Skeletal muscle satellite cell (primary cell): ENCODE data around the gene PRKCB.

ENCODE experiments used
- H3K27me3 ChIP-seq: 2 replicates; pipeline ENCODE4 v1.7.0; 2013; ENCODE audit warnings: low read length; ENCODE audit not compliant: control insufficient read depth, insufficient read depth
- H3K36me3 ChIP-seq: 2 replicates; pipeline ENCODE4 v1.7.0; 2013; ENCODE audit warnings: mild to moderate bottlenecking, control low read depth, low read length; ENCODE audit not compliant: insufficient read depth
- H3K4me1 ChIP-seq: 2 replicates; pipeline ENCODE4 v1.7.0; 2013; ENCODE audit warnings: low read length; ENCODE audit not compliant: control insufficient read depth, insufficient read depth
- H3K4me2 ChIP-seq: 2 replicates; pipeline ENCODE4 v1.7.0; 2013; ENCODE audit warnings: mild to moderate bottlenecking, low read length
- H3K4me3 ChIP-seq: 2 replicates; pipeline ENCODE4 v1.7.0; 2013; ENCODE audit warnings: low read length
- H3K9ac ChIP-seq: 2 replicates; pipeline ENCODE4 v1.7.0; 2013; ENCODE audit warnings: mild to moderate bottlenecking, low read depth, low read length, moderate library complexity
- H3K9me3 ChIP-seq: replicated peaks from 2 replicates; pipeline ENCODE4 v1.7.0; 2013; ENCODE audit warnings: mild to moderate bottlenecking, control low read depth, low read length

Gene PRKCB

DNA sequence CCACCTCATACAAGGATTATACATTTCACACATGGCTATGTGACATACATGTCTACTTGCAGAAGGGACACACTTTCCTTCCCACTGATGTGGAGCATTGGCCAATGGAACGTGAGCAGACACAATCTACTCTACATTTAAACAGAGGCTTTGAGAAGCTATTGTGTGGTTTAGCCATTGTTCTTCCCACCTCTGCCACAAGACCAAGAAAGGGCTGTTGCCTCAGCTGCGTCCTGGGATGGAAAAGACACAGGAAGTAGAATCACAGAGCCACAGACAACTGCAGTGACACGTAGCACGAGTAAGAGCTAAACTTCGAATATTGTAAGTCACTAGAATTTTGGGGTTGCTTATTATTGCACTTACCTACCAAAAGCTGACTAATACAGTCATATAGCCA, 33.3 kb downstream of the PRKCB start:
- Histone ChIP-seq H3K36me3 (no peaks in the 10 kb centered on the region), H3K4me1 (no peaks in the 10 kb centered on the region), H3K9ac (no peak overlapping the region), H3K4me2 (no peak overlapping the region), H3K4me3 (no peak overlapping the region), H3K27me3 (no peaks in the 10 kb centered on the region), H3K9me3 (no peaks in the 10 kb centered on the region)

DNA sequence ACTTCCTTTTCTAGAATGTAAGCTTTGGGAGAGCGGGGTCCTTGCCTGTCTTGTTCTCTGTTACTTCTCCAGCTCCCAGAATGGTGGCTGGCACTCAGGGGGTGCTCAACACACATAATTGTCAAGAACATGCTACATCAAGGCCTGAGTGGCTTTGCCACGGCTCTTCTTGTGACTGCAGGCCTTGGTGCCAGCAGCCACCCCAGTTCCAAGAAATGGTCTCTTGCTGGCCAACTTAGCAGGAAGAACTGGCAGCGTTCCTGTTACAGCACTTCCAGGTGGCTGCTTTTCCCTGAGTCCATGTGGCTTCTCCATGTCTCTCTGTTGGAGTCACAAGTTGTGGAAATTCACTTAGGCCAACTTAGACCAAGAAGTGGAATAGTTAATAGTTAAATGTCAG, 36.1 kb downstream of the PRKCB start:
- no peak overlapping the region for H3K4me2 ChIP-seq
- H3K36me3 ChIP-seq = no peaks in the 10 kb centered on the region
- no peaks in the 10 kb centered on the region for H3K9me3 ChIP-seq
- H3K9ac ChIP-seq = no peak overlapping the region
- no peaks in the 10 kb centered on the region for H3K4me1 ChIP-seq
- no peaks in the 10 kb centered on the region for H3K27me3 ChIP-seq
- H3K4me3 ChIP-seq = no peak overlapping the region

DNA sequence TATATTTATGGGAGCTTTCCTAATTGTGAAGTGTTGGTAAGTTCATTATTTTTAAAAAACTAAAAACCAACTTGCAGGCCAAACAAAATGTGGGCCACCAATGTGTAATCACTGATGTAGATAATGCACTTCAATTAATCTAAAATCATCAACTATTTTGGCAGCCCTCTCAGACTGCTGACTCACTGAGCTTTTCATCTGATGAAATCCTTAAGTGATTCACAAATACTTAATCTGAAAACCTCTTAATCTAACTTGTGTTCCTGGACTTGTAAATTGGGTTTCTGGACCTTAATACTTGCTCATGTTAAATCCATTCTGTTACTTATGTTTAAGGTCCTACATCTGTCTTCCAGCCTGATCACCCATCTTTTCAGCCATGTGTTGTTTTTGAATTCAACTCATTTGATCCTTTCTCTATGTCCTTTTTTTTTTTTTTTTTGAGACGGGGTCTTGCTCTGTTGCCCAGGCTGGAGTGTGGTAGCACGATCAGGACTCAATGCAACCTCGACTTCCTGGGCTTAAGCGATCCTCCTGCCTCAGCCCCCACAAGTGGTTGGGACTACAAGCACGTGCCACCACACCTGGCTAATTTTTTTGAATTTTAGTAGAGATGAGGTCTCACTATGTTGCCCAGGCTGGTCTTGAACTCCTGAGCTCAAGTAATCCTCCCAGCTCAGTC, 39.0 kb downstream of the PRKCB start:
- Histone ChIP-seq H3K4me2 (no peak overlapping the region), H3K9ac (no peak overlapping the region), H3K9me3 (no peaks in the 10 kb centered on the region), H3K4me1 (no peaks in the 10 kb centered on the region), H3K36me3 (no peaks in the 10 kb centered on the region), H3K4me3 (no peak overlapping the region), H3K27me3 (no peaks in the 10 kb centered on the region)

DNA sequence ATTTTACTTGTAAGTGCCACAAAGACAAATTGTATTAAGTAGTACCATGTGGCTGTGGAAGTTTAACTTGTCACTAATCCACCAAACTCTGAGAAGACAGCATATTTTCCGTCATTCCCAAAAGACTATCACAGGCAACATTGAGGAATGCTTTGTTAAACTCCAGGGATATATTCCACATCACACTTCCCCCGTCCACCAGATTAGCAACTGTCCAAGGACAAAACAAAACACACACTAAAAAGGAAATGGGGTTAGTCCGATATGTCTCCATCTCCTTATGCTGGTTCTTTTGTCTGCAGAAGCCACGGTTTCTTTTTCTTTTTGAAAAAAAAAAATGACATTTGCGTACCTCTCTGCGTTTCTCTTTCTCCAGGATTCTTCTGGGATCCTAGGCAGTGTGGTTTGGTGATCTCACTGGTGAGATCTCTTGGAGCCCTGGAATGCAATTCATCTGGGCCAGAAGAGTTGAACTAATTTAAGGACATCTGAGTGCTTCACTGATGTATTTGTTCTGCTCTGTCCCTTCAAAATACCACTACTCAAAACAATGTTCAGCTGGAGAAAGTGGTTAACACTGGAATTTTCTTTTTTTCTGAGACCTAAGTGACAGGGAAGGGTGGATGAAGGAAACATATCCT, 40.6 kb downstream of the PRKCB start:
- Histone ChIP-seq H3K27me3 (no peaks in the 10 kb centered on the region), H3K9me3 (no peaks in the 10 kb centered on the region), H3K4me3 (no peak overlapping the region), H3K36me3 (no peaks in the 10 kb centered on the region), H3K4me2 (no peak overlapping the region), H3K9ac (no peak overlapping the region), H3K4me1 (no peaks in the 10 kb centered on the region)

DNA sequence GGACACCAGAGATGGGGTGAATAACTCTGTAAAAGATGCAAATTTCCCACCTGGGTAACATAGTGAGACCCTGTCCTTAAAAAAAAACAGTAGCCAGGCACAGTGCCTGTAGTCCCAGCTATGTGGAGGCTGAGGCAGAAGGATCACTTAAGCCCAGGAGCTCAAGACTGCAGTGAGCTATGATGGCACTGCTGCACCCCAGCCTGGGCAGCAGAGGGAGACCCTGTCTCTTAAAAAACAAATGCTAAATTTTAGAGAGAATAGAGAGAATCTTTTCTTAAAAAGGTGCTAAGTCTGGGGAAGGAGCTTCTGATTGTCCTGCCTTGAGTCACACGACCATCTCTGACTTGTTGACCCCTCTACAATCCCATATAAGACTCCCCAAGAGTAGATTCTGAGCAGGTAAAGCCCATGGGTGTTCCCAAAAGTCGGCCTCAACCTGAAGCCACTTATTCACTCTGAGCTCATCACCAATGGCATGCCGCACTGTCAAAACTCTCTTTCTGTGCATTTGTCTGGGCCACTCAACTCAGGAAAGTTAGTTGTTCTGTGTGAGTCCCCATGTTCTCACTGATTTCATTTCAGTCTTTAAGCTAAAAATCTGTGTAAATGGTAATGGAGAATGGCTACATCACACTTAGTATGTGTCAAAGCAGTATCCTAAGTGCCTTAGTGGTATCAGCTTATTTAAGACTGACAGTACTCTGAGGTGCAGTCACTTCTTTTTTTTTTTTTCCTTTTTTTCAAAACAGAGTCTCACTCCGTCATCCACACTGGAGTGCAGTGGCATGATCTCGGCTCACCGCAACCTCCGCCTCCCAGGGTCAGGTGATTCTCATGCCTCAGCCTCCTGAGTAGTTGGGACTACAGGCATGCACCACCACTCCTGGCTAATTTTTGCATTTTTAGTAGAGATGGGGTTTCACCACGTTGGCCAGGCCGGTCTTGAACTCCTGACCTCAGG, 41.6 kb downstream of the PRKCB start:
- Histone ChIP-seq H3K27me3 (no peaks in the 10 kb centered on the region), H3K9ac (no peak overlapping the region), H3K36me3 (no peaks in the 10 kb centered on the region), H3K9me3 (no peaks in the 10 kb centered on the region), H3K4me3 (no peak overlapping the region), H3K4me1 (no peaks in the 10 kb centered on the region), H3K4me2 (no peak overlapping the region)

DNA sequence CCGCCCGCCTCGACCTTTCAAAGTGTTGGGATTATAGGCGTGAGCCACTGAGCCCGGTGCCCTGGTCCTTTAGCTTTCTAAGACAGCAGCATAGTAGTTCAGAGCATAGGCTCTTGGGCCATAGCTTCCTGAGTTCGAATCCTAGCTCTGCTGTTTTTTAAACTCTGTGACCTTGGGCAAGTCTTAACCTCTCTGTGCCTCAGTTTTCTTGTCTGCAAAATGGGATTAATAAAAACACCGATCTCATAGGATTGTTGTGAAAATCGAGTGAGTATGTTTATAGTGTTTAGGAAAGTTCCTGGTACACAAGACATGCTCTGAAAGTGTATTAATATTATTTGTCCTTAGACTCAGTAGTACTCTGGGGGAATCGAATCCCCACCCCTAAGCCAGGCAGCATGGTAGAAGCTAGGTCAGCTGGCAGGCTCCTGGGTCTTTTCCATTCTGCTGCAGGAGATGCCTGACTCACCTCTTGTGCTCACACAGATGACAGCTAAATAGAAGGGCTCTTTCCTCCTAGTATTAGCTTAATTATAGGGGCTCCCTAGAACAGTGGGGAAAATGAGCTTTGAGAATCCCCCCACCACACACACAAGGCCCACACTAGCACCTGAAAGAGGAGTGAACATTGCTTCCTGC, 44.1 kb downstream of the PRKCB start:
- H3K4me3 ChIP-seq = no peak overlapping the region
- H3K4me2 ChIP-seq = no peak overlapping the region
- no peaks in the 10 kb centered on the region for H3K4me1 ChIP-seq
- H3K36me3 ChIP-seq = no peaks in the 10 kb centered on the region
- H3K9me3 ChIP-seq = no peaks in the 10 kb centered on the region
- no peaks in the 10 kb centered on the region for H3K27me3 ChIP-seq
- H3K9ac ChIP-seq = no peak overlapping the region

DNA sequence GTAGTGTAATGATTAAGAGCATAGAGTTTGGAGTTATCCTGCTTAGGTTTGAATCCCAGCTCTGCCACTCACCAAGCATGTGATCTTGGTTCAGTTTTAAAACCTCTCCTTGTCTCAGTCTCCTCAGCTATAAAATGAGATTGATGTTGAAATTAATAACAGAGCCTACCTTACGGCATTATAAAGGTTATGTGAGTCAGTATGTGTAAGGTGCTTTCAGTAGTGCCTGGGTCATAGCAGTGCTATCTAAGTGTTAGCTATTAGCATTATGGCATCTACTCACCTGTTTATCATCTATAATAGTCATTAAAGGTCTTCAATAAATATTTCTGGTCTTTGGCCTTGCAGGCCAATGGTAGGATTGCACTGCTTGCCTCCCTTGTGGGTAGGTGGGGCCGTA, 53.4 kb downstream of the PRKCB start:
- H3K9me3 ChIP-seq = no peaks in the 10 kb centered on the region
- no peak overlapping the region for H3K9ac ChIP-seq
- no peaks in the 10 kb centered on the region for H3K27me3 ChIP-seq
- H3K4me3 ChIP-seq = no peak overlapping the region
- no peak overlapping the region for H3K4me2 ChIP-seq
- no peaks in the 10 kb centered on the region for H3K36me3 ChIP-seq
- H3K4me1 ChIP-seq = no peaks in the 10 kb centered on the region

DNA sequence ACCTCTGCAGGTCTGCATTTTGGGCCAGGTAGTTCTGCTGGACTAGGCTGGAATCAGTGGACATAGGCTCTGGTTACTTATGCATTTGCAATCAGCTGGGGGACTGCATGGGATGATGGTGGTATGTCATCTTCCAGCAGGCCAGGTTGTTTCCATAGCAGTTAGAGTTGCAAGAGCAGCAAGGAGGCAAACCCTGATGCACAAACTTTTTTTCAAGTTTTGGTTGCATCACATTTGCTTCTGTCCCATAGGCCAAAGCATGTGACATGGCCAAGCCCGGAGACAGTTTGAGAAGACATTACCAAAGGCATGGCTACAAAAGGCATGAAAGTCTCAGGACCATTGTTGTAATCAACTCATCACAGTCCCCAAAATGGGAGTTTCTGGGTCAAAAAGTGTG, 58.2 kb downstream of the PRKCB start:
- Histone ChIP-seq H3K36me3 (no peaks in the 10 kb centered on the region), H3K27me3 (no peaks in the 10 kb centered on the region), H3K9me3 (no peaks in the 10 kb centered on the region), H3K4me3 (no peak overlapping the region), H3K4me2 (no peak overlapping the region), H3K4me1 (no peaks in the 10 kb centered on the region), H3K9ac (no peak overlapping the region)

DNA sequence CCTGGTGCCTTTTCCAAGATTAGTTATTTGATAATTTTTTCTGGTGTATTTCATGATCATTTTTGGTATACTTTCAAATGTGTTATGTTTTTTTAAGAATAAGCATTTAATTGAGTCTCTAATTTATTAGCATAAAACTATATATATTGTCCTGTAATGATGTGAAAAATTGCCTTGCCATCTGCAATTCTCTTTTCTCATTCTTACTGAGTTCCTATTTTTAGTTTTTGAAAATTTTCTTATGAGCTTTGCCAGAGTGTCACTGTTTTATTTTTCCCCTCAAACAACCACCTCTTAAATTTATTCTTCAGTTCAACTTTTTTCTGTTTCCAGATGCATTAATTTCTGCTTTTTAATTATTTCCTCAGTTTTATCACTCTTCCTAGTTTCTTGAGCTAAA, 59.3 kb downstream of the PRKCB start:
- H3K4me1 ChIP-seq = no peaks in the 10 kb centered on the region

DNA sequence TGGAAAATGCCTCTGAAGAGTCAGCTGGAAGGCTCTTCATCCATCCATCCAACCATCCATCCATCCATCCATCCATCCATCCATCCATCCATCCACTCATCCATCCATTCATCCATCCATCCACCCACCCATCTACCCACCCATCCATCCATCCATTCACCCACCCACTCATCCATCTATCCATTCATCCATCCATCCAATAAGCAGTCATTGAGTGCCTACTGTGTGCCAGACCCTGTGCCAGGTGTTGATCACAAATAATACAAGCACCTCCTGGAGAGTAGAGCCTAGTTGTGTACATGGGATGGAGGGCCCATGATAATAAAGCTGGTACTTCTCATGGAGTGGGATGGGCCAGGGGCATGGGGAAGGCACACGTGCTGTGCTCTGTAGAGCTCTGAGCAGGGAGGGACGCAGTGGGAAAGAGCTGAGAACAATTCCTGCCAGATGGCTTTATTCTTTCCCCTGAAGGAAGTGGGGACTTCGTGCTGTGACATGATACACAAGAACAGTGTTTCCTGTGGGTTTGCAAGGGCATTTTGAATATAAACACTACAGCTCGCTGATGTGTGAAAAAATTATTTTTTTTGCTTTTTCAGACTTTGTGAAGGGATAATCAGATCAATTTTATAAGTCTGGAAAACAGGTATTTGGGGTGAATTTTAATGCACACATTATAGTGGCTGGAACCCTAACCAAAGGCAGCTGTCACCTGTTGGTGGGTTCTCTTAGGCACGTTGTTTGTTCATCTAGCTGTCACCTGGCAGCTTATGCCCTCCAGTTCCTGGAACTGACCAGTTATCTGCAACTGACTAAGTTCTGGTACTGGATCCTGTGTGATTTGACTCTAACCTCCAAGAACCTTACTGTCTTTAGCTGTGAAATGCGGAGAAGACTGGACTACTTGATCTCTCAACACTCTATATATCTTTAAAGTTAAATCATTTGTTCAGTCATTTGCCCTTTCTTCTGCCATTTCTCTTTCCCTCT, 61.3 kb downstream of the PRKCB start:
- H3K9ac ChIP-seq = no peak overlapping the region
- no peaks in the 10 kb centered on the region for H3K36me3 ChIP-seq
- H3K4me3 ChIP-seq = no peak overlapping the region
- no peaks in the 10 kb centered on the region for H3K9me3 ChIP-seq
- H3K4me2 ChIP-seq = no peak overlapping the region
- H3K4me1 ChIP-seq = no peaks in the 10 kb centered on the region
- H3K27me3 ChIP-seq = no peaks in the 10 kb centered on the region

More for the DNA sequence above, 59.3 kb downstream of the PRKCB start:
- H3K27me3 ChIP-seq = no peaks in the 10 kb centered on the region
- H3K9ac ChIP-seq = no peak overlapping the region
- H3K9me3 ChIP-seq = no peaks in the 10 kb centered on the region
- no peaks in the 10 kb centered on the region for H3K36me3 ChIP-seq
- H3K4me2 ChIP-seq = no peak overlapping the region
- no peak overlapping the region for H3K4me3 ChIP-seq
